ENCODE measurements around the gene DIS3.

DNA sequence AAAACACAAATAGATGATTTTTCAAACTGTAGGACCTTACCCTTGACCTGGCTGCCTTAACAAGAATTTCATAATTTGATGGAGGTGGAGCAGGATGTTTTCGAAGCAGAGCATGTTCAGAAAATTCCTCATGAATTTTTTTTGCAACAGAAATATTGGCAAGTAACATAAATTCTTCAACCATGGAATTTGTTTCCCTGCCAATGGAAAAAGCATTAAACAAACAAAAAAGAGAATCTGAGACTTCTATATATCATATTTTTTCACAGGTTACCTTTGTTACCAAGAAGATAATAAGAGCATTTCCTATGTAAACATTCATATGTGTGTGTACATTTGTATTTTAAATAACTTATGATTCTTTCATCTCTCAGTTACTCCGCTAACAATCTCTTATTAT lies 18.3 kb downstream of the DIS3 start:
- TF ChIP-seq USF1 (IDR thresholded peaks at IDR 0.05) (no peak), TAF1 (IDR thresholded peaks at IDR 0.05; ENCODE audit: low read depth) (no peak), NFIC (IDR thresholded peaks at IDR 0.05) (no peak), TEAD4 (IDR thresholded peaks at IDR 0.05) (no peak), YY1 (IDR thresholded peaks at IDR 0.05; ENCODE audit: low read depth) (no peak), ZBTB7A (IDR thresholded peaks at IDR 0.05; ENCODE audit: low read depth) (no peak), CEBPB (IDR thresholded peaks at IDR 0.05) (no peak), MAX (IDR thresholded peaks at IDR 0.05) (no peak), CREB1 (IDR thresholded peaks at IDR 0.05; ENCODE audit: low read depth) (no peak)
- TF ChIP-seq, protein P1, sequence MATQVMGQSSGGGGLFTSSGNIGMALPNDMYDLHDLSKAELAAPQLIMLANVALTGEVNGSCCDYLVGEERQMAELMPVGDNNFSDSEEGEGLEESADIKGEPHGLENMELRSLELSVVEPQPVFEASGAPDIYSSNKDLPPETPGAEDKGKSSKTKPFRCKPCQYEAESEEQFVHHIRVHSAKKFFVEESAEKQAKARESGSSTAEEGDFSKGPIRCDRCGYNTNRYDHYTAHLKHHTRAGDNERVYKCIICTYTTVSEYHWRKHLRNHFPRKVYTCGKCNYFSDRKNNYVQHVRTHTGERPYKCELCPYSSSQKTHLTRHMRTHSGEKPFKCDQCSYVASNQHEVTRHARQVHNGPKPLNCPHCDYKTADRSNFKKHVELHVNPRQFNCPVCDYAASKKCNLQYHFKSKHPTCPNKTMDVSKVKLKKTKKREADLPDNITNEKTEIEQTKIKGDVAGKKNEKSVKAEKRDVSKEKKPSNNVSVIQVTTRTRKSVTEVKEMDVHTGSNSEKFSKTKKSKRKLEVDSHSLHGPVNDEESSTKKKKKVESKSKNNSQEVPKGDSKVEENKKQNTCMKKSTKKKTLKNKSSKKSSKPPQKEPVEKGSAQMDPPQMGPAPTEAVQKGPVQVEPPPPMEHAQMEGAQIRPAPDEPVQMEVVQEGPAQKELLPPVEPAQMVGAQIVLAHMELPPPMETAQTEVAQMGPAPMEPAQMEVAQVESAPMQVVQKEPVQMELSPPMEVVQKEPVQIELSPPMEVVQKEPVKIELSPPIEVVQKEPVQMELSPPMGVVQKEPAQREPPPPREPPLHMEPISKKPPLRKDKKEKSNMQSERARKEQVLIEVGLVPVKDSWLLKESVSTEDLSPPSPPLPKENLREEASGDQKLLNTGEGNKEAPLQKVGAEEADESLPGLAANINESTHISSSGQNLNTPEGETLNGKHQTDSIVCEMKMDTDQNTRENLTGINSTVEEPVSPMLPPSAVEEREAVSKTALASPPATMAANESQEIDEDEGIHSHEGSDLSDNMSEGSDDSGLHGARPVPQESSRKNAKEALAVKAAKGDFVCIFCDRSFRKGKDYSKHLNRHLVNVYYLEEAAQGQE (IDR thresholded peaks at IDR 0.05; ENCODE audit: low read depth) = no peak

Data from Ishikawa (cell line).